Measurements from ENCODE around the gene HTR1A. TPM values are rescaled to one million over a fixed set of nuclear protein-coding genes. Genes with fewer than 3 reads are reported as not detected.

The HTR1A gene
- total and polyA plus RNA-seq, 9 donors = 0.10 to 4.2 (median 1.4) TPM; not detected in 2

- no peaks in the 10 kb centered on the region for H3K9me3 ChIP-seq
- peaks cover 9% of the 10 kb centered on the region for H3K4me1 ChIP-seq (ENCODE audit: insufficient read depth)
- intact Hi-C loops (cut with DNase I) = loop anchor here in 1 of 4 donors (10.0 kb wide), 1 partner anchor 563 kb away; no protein-coding TSS in a partner anchor
- WGBS, 3 donors = 81 to 85% (median 82%) methylated on average over 2 of the region's 2 CpGs
- no peak overlapping the region for H3K27ac ChIP-seq
- no peak for DNase-seq
- TF ChIP-seq POLR2A (IDR thresholded peaks at IDR 0.05) = no peak
- no peak for TF ChIP-seq CTCF (IDR thresholded peaks at IDR 0.05)
- TF ChIP-seq EP300 (IDR thresholded peaks at IDR 0.05) = no peak
- no peaks in the 10 kb centered on the region for H3K36me3 ChIP-seq
- H3K4me3 ChIP-seq = no peak overlapping the region
- H3K27me3 ChIP-seq = no peaks in the 10 kb centered on the region
Observed at GRCh38 chr5:63957617-63958016, 4.6 kb downstream of the HTR1A start.

GRCh38 chr5:63953217-63953616, 9.0 kb downstream of the HTR1A start:
- H3K9me3 ChIP-seq = no peaks in the 10 kb centered on the region
- no peak overlapping the region for H3K27ac ChIP-seq
- intact Hi-C loops (cut with DNase I) = loop anchor here in 1 of 4 donors (10.0 kb wide), 1 partner anchor 558 kb away; no protein-coding TSS in a partner anchor
- H3K27me3 ChIP-seq = no peaks in the 10 kb centered on the region
- no peaks in the 10 kb centered on the region for H3K4me1 ChIP-seq (ENCODE audit: insufficient read depth)
- WGBS, 3 donors = 88 to 93% (median 91%) methylated on average over 3 of the region's 3 CpGs
- no peak overlapping the region for H3K4me3 ChIP-seq
- no peak for TF ChIP-seq POLR2A (IDR thresholded peaks at IDR 0.05)
- TF ChIP-seq CTCF (IDR thresholded peaks at IDR 0.05) = no peak
- TF ChIP-seq EP300 (IDR thresholded peaks at IDR 0.05) = no peak
- no peaks in the 10 kb centered on the region for H3K36me3 ChIP-seq
- DNase-seq = no peak

- no peaks in the 10 kb centered on the region for H3K36me3 ChIP-seq
- WGBS, 3 donors = 91 to 100% (median 95%) methylated on average over 1 of the region's 1 CpG
- TF ChIP-seq CTCF (IDR thresholded peaks at IDR 0.05) = no peak
- H3K27me3 ChIP-seq = no peaks in the 10 kb centered on the region
- no peaks in the 10 kb centered on the region for H3K9me3 ChIP-seq
- H3K4me3 ChIP-seq = no peak overlapping the region
- no peak for DNase-seq
- no peak overlapping the region for H3K27ac ChIP-seq
- no peaks in the 10 kb centered on the region for H3K4me1 ChIP-seq (ENCODE audit: insufficient read depth)
- intact Hi-C loops (cut with DNase I) = no loop called here
Observed at GRCh38 chr5:63935103-63935502, 27.1 kb downstream of the HTR1A start.

GRCh38 chr5:63931836-63932235, 30.4 kb downstream of the HTR1A start:
- Histone ChIP-seq H3K4me3 (no peak overlapping the region), H3K9me3 (no peaks in the 10 kb centered on the region), H3K27ac (no peak overlapping the region), H3K4me1 (ENCODE audit: insufficient read depth) (no peaks in the 10 kb centered on the region), H3K36me3 (no peaks in the 10 kb centered on the region), H3K27me3 (no peaks in the 10 kb centered on the region)
- DNase-seq = no peak
- intact Hi-C loops (cut with DNase I) = no loop called here
- no peak for TF ChIP-seq EP300 (IDR thresholded peaks at IDR 0.05)
- no peak for TF ChIP-seq CTCF (IDR thresholded peaks at IDR 0.05)
- no peak for TF ChIP-seq POLR2A (IDR thresholded peaks at IDR 0.05)
- WGBS, 3 donors = 70 to 76% (median 70%) methylated on average over 1 of the region's 1 CpG

Measured in ovary (tissue), 9 donors.